RPMI8226 (cell line): ENCODE results near the gene PNPO.
"Not testable (repeated sequence)": the region's sequence is repeated elsewhere in the genome, so short reads cannot be mapped to it uniquely, and the experiment has no call there.

ENCODE experiments used
- DNase-seq: peaks from one replicate; pipeline ENCODE4 v3.0.0-alpha.2; 2015

Gene PNPO

GRCh38 chr17:47980541-47980940 lies 39.2 kb downstream of the PNPO start:
- DNase-seq = no peak

DNA sequence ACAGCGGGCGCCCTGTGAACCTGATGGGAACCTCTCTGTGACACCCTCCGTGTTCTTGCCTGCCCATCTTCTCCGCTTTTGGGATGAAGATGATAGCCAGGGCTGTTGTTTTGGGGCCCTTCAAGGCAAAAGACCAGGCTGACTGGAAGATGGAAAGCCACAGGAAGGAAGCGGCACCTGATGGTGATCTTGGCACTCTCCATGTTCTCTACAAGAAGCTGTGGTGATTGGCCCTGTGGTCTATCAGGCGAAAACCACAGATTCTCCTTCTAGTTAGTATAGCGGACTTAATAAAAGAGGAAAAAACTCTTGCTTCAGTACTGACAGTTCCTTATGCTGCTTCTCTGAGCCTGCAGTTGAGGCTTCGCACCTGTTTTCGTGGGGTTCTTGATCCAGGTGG lies 40.1 kb downstream of the PNPO start:
- DNase-seq = no peak

- DNase-seq = no peak
These were observed 40.8 kb downstream of the PNPO start for GRCh38 chr17:47982091-47982617.

DNA sequence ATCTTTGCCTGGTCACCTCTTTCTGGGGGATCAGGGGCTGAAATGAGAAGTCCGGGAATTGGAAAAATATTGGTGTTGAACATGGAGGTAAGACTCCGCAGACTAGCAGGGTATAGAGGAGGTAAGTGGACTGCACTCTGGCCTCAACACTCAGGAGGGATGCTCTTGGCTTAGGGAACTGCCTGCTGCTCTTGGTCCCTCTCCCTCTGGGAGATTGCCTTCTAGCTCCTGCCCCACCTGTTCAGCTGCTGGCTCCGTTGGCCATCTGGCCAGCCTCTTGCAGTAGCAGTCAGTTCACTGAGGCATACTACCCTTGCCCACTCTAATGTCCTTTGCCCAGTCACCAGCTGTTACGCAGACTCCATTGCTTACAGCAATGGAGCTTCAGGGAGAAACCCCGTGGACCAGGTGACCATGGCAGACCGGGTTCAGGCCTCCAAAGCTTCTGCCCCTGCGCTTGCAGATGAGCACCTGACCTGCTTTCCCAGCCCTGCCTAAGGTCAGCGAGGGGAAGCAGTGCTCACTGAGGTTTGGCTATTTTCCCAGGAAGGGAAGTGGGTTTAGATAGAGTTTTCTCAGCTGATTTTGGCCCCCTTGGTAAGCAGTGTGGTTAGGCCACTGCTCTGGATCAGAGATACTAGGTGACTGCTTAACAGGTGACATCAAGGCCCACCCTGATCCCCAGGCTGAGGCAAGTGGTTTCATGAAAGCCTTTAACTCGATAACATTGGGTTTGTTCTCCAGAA lies 41.4 kb downstream of the PNPO start:
- no peak for DNase-seq

GRCh38 chr17:47983492-47984223 lies 42.3 kb downstream of the PNPO start:
- no peak for DNase-seq

DNA sequence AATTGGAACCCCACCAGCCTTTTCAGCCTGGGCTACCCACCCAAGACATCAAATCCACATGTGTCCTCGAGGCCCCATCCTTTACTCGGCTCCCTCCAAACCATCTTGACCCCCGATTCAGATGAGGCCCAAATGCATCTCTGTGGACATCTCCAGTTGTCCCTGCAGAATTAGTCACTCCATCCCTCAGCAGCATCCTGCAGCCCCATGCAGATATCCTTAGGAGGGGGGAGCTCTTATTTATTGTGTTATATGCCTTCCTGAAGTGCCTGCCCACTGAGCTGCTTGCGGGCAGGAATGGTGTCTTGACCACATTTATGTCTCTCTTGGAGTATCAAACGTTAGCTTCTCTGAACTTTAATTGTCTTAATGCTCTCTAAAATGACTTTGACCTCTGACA lies 45.1 kb downstream of the PNPO start:
- no peak for DNase-seq

- DNase-seq = no peak
These were observed 46.0 kb downstream of the PNPO start for GRCh38 chr17:47987240-47987835.

DNA sequence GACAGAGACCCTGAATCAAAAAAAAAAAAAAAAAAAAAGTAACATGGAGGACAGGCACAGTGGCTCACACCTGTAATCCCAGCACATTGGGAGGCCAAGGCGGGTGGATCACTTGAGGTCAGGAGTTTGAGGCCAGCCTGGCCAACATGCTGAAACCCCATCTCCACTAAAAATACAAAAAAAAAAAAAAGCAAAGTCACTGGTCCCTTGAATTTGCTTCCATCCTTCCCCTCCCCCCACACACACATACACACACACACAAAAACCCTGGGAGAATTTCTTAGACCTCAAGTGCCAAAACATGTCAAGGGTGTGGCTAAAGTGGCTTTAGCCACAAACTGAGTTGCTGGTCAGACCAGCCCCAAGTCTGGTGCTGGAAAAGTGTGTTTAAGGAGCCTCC lies 47.1 kb downstream of the PNPO start:
- not testable (repeated sequence) for DNase-seq

DNA sequence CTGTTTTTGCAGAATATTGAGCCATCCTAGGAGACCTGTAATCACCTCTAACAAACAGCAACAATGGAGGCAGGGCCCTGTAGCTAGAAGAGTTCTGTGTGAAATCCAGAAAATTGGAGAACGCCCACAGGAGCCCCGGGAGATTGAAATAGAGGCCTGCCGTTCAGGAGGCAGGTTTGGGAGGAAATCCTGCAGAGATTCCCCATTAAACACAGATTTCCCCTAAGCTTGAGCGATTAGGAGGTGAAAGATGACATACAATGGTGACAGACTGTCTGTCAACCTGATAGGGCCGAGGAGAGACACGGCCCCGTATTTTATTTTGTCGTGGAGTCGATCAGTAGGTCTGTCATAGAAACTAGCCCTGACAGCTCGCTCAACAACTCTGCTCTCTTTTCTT lies 47.8 kb downstream of the PNPO start:
- no peak for DNase-seq

DNA sequence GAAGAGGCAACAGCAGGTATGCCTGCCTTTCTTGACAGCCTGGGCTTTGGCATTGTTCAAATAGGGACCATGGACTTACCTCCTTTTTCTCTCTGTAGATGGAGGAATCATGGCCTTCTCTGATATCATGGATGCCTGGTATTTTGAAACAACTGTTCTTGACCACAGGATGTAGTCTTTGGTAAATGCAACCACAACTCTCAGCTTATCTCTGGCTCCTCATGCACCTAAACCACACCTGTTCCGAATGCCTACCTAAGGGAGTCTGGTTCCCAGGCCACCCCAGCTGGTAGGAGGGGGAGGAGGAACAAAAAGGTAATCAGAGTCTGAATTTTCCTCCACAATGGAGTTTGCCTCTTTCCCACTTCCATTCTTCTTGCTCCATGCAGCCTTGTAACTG lies 48.3 kb downstream of the PNPO start:
- DNase-seq = peak; percentile 62

DNA sequence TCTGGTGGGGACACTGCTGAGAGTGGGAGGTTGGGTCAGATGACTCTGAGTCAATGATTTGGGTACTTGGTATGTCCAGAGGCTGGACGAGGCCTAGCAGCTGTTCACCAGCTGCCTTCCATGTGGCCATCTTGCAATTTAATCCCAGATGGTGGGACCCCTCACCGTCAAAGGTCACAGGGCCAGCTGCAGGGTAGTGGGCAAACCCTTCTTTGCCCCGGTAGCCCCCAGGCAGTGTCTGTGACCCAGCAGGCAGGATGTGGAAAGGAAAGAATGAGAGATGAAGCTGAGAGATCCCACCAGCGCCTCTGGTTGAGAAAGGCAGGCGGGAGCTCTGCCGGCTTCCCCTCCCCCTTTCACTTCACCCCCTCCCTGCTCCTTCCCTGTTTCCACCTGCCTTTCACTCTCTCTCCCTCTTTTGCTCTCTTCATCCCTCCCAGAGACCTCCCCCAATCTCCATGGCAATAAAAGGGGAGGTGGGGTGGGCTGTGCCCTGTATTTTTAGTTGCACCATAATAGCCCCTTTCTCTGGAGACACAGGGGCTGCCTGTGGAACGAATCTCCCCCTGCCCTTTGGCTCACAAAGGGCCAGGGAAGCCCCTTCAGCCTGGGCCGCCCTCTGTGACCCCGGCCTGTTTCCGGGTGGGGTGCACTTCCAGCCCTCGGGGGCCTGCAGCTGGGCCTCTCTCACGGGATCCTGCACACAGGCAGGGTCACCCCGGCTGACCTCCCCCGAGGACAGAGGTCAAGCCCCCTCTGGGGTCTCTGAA lies 49.8 kb downstream of the PNPO start:
- DNase-seq = no peak

DNA sequence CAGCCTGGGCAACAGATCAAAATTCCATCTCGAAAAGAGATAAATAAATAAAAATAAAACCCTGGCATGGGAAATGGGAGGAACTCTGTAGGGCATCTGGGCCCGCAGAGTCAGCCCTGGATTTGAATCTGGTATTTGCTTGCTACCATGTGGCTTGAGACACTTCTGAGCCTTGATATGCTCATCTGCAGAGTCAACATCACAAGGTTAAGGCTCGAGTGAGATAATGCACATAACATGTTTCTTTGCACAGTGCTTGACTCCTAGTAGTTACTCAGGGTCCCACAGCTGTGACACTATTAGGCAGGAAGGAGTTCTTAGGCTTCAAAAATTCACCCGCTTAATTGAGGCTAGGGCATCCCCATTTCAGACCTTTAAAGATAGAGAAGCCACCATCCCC lies 50.8 kb downstream of the PNPO start:
- DNase-seq = no peak

DNA sequence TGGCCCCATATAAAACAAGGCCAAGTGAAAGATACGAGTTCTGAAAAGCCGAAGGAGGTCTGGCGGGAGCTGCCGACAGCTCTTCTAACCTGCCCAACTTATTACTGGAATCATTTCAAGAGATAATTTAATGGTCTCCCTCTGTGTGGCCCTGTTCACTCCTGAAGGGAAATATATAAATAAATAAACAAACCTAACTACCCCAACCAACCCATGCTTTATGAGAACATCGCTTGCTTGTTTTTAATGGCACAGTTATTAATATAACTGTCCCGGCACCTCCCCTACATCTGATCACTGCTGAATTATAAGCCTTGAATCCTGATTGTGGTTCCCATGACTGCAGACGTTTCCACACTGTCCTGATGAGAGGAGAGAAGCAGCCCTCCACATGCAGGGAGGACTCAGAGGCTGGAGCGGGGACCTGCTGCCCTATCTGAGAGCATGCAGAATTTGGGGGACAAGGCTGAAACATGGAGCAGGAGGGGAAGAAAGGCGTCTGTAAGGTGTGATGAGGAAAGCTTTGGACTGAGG lies 51.7 kb downstream of the PNPO start:
- no peak for DNase-seq

GRCh38 chr17:47993964-47994363 lies 52.6 kb downstream of the PNPO start:
- no peak for DNase-seq

DNA sequence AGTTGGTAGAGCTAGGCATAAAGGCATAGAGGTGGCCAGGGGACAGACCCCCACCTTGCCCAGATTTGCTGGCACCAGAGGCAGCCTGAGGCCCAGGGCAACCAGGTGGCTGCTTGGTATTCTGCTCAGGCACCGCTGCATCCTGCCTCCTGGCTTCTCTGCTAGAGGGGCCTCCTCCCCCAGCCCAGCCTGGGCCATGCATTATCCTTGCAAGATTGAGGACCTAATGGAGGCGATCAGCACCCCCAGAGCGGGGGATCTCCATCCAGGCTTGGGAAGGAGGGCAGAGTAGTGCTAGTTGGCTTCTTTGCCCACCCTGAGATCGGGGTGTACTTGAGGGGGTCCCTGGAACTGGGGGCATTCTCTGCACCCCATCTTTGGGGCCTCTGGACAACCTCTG lies 53.4 kb downstream of the PNPO start:
- DNase-seq = no peak

DNA sequence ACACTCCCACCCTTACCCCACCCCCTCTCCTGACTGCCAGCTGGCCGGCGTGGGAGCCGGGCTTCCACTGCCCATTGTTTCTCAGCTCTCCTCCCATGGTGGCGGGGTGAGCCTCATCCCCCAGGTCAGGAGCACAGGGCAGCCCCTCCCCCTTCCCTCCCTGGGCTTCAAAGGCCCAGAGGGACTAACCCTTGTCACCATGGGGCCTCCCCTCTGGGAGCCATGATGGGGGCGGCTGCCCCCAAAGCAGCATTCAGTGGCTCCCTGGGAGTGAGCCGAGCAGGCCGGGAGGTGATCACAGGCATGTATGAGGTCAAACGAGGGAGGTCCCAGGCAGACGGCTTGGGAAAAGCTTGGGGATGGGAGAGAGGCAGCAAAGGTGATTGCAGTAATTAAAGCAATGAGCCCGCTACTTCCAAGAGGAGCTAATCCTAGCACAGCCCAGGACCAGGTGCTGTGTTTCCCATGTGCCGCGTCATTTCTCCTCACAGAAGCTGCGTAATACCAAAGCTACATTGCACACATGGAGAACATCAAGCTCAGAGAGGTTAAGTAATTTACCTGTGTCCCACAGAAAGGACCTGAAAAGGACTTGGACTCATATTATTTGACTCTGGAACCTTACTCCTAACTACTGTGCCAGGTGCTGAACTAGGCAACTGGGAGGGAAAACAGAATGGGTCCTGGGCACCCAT lies 54.0 kb downstream of the PNPO start:
- DNase-seq = no peak

DNA sequence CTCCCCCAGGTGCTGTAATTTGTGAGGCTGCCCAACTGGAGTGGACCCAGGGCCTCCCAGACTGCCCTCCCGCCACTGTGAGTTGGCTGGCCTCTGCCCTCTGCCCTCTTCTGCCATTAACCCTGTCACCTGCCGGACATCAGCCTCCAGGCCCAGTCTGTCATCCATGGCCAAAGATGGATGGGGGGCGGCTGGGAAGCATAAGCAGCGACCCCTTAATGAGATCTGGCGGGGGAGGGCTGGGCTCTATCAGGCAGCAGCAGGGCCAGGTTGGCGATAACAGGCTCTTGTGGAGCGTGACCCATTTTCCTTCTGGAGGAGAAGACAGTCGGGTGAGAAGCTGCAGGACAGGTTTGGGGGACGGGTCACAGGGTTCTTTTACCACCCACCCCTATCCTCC lies 54.8 kb downstream of the PNPO start:
- DNase-seq = no peak

- DNase-seq = no peak
These were observed 56.2 kb downstream of the PNPO start for GRCh38 chr17:47997586-47997985.

DNA sequence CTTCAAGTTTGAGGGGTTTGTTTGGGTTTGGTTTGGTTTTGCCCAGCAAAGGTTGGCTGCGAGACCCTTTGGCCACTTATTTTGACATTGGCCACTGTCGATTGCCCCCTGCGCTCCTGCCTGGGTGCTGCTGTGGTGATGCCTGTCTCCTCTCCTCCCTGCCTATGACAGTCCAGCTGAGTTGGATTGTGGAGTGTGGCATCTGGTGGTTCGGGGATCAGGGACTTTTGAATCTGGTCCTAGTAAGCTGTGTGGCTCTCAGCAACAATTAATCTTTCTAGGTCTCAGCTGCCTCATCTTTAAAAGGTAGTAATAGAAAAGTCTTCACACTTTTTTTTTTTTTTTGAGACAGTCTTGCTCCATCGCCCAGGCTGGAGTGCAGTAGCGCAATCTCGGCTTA lies 56.7 kb downstream of the PNPO start:
- no peak for DNase-seq
